AG09319 (cell line): ENCODE measurements around the gene NLGN1.

Experiments
- DNase-seq: peaks from one replicate; pipeline ENCODE4 v3.0.0-alpha.2; 2010; ENCODE audit warnings: low read depth; ENCODE audit errors: extremely low read depth
- CTCF ChIP-seq: IDR thresholded peaks from 2 replicates; pipeline ENCODE4 v1.5.1; 2011; ENCODE audit warnings: low read depth, mild to moderate bottlenecking, inconsistent platforms, low read length, moderate library complexity

Gene NLGN1

GRCh38 chr3:173796890-173797289, 399.3 kb downstream of the NLGN1 start:
- TF ChIP-seq CTCF = no peak
- DNase-seq = no peak

- TF ChIP-seq CTCF = no peak
- no peak for DNase-seq
Measured at GRCh38 chr3:173799060-173799816, 401.7 kb downstream of the NLGN1 start.

- DNase-seq = no peak
Measured at GRCh38 chr3:173800154-173800553, 402.6 kb downstream of the NLGN1 start.

GRCh38 chr3:173814809-173815208, 417.3 kb downstream of the NLGN1 start:
- no peak for DNase-seq
- TF ChIP-seq CTCF = no peak

More at GRCh38 chr3:173800154-173800553, 402.6 kb downstream of the NLGN1 start:
- no peak for TF ChIP-seq CTCF

- no peak for DNase-seq
- TF ChIP-seq CTCF = no peak
Measured at GRCh38 chr3:173819368-173819767, 421.8 kb downstream of the NLGN1 start.

GRCh38 chr3:173823911-173824460, 426.4 kb downstream of the NLGN1 start:
- no peak for TF ChIP-seq CTCF

GRCh38 chr3:173825730-173826129, 428.2 kb downstream of the NLGN1 start:
- no peak for TF ChIP-seq CTCF

More at GRCh38 chr3:173823911-173824460, 426.4 kb downstream of the NLGN1 start:
- no peak for DNase-seq

More at GRCh38 chr3:173825730-173826129, 428.2 kb downstream of the NLGN1 start:
- DNase-seq = no peak
